MCF 10A (cell line): ENCODE data around the gene COL9A1. TPM values are rescaled to one million over a fixed set of nuclear protein-coding genes. Genes with fewer than 3 reads are reported as not detected.

Experiments
- BruUV-seq: library from RNA; stranded (reverse); fragments of 400-500 nt; replicated peaks from 2 replicates; lab custom pipeline; 2021; lab: Mats Ljungman, UMichigan
- CTCF ChIA-PET: fragments of 300-600 bp; sonication (Branson Sonifier 250); formaldehyde crosslinking; extraction: SDS; loops from one replicate; lab custom pipeline; 2021; ENCODE audit warnings: antibody characterized with exemption, inconsistent platforms; lab: Yijun Ruan, JAX
- POLR2A ChIA-PET: fragments of 300-600, 350-650 bp; sonication (Branson Sonifier 250); formaldehyde crosslinking; extraction: SDS; loops from one replicate; lab custom pipeline; 2020; ENCODE audit warnings: antibody characterized with exemption, inconsistent platforms; lab: Yijun Ruan, JAX
- DNase-seq: peaks from one replicate; pipeline ENCODE4 v3.0.0-alpha.2; 2018; ENCODE audit not compliant: unreplicated experiment
- H3K27ac Mint-ChIP-seq: one replicate; pipeline ENCODE4 v1.8.0; 2022; ENCODE audit warnings: mild to moderate bottlenecking, low read depth, mixed read lengths; ENCODE audit not compliant: unreplicated experiment
- H3K27me3 Mint-ChIP-seq: one replicate; pipeline ENCODE4 v1.8.0; 2022; ENCODE audit warnings: mixed read lengths; ENCODE audit not compliant: insufficient read depth, unreplicated experiment
- H3K36me3 Mint-ChIP-seq: one replicate; pipeline ENCODE4 v1.8.0; 2022; ENCODE audit warnings: mild to moderate bottlenecking, moderate library complexity, mixed read lengths; ENCODE audit not compliant: insufficient read depth, unreplicated experiment
- H3K4me1 Mint-ChIP-seq: one replicate; pipeline ENCODE4 v1.8.0; 2022; ENCODE audit warnings: mixed read lengths; ENCODE audit not compliant: insufficient read depth, unreplicated experiment
- H3K4me3 Mint-ChIP-seq: one replicate; pipeline ENCODE4 v1.8.0; 2022; ENCODE audit warnings: mild to moderate bottlenecking, moderate library complexity, mixed read lengths; ENCODE audit not compliant: unreplicated experiment
- H3K9me3 Mint-ChIP-seq: one replicate; pipeline ENCODE4 v1.8.0; 2022; ENCODE audit warnings: mixed read lengths; ENCODE audit not compliant: unreplicated experiment
- intact Hi-C: fragments of 100-400 bp; cut with micrococcal nuclease; formaldehyde crosslinking; loops from 2 replicates; pipeline ENCODE4 v1.14.1; 2022
- total RNA-seq: library from RNA; stranded (reverse); gene quantifications from 2 replicates; pipeline ENCODE4 v1.2.3, GENCODE V29; 2022
- TF ChIP-seq, protein P1 (sequence below): fragments of 200-600 bp; IDR thresholded peaks from one replicate; pipeline ENCODE4 v1.8.0; 2022; ENCODE audit warnings: antibody characterized with exemption, mild to moderate bottlenecking; ENCODE audit not compliant: unreplicated experiment

Gene COL9A1
- total RNA-seq, 1 experiment from 2014 or later = not detected

DNA sequence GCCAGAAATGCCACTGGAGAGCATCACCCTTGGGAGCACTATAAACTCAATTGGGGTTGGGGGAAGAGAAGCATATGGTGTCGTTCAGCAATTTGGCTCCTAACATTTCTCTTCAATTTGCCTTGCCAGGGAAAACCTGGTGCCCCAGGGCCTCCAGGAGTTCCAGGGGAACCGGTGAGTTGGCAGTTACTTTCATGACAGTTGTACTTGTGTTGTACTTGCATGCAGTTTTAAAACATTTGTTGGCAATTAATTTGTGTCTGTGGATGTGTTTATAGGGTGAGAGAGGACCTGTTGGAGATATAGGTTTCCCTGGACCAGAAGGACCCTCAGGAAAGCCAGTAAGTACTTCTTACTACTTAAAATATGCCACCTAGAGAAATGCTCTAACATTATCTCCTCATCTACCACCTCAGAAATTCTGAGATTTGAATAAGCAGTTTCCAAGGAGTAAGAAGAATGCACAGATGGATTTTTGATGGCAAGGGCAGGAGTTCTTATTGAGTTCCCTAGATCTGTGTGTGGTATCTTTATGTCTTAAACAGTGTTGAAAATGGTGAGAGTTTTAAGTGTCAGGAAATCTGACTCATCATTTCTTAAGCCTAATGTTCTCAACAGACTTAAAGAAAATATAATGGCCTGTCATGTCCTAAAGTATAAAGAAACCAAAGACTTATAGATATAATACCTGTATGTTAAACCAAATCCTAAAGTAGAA, 122.5 kb downstream of the COL9A1 start:
- TF ChIP-seq, protein P1, sequence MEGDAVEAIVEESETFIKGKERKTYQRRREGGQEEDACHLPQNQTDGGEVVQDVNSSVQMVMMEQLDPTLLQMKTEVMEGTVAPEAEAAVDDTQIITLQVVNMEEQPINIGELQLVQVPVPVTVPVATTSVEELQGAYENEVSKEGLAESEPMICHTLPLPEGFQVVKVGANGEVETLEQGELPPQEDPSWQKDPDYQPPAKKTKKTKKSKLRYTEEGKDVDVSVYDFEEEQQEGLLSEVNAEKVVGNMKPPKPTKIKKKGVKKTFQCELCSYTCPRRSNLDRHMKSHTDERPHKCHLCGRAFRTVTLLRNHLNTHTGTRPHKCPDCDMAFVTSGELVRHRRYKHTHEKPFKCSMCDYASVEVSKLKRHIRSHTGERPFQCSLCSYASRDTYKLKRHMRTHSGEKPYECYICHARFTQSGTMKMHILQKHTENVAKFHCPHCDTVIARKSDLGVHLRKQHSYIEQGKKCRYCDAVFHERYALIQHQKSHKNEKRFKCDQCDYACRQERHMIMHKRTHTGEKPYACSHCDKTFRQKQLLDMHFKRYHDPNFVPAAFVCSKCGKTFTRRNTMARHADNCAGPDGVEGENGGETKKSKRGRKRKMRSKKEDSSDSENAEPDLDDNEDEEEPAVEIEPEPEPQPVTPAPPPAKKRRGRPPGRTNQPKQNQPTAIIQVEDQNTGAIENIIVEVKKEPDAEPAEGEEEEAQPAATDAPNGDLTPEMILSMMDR = no peak
- Mint-ChIP-seq H3K9me3 (no peaks in the 10 kb centered on the region), H3K4me1 (no peaks in the 10 kb centered on the region), H3K27ac (no peak overlapping the region), H3K4me3 (no peak overlapping the region), H3K27me3 (peaks cover 18% of the 10 kb centered on the region), H3K36me3 (no peaks in the 10 kb centered on the region)
- DNase-seq = no peak
- CTCF ChIA-PET = no interaction called here
- POLR2A ChIA-PET = no interaction called here
- no TSS peak for BruUV-seq
- intact Hi-C loops = no loop called here

DNA sequence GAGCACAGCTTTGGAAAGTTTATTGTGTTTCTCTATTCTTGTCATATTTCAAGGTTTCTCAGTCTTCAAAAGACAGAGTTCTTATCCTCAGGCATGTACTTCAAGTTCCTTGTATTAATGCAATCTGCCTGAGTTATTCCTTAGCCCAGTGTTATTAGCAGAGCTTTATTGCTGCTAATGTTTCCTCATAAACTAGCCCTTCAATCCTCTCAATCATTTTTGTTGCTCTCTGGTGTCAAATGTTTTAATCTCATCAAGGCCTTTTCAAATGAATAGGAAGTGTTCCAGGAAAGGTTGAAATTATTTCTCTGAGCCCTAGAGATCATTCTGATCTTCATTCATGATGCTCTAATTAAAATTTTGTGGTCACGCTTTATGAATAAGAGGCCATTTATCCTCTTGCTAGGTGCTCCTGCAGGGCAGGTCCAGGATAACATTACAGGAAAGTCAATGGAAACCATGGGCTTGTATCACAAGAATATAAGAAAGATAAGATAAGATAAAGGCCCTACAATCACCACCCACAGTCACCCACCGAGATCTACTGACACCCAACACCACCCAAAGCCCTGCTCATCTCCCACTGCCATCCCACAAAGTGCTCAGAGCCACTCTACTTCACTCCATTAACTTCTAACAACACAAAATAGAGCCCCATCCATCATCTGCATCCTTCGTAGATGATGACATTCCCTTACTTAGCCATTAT, 125.9 kb downstream of the COL9A1 start:
- Mint-ChIP-seq H3K27ac (no peak overlapping the region), H3K27me3 (peaks cover 49% of the 10 kb centered on the region), H3K4me3 (no peak overlapping the region), H3K9me3 (no peaks in the 10 kb centered on the region), H3K36me3 (no peaks in the 10 kb centered on the region), H3K4me1 (no peaks in the 10 kb centered on the region)
- intact Hi-C loops = no loop called here
- POLR2A ChIA-PET = no interaction called here
- CTCF ChIA-PET = interaction anchor here (0.6 kb wide), 1 partner anchor 801 kb away, joined by 3 read pairs; no protein-coding TSS in a partner anchor
- BruUV-seq = no TSS peak
- TF ChIP-seq, protein P1 = no peak
- no peak for DNase-seq

DNA sequence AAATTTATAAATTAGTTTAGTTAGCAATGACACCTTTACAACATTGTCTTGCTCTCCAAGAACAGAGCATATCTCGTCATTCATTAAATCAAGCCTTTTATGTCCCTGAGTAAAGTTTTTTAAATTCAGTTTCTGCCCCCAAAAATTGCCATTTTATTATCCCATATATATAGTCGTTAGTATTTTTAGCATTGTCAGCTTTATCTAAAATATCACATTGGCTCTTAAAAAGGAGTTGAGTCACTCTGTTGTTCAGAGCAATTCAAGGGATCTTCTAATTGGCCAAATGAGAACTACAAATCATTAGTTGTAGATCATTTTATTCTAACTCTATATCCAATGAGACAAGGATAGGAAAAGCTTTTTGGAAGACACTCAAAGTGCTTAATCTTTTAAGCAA, 127.1 kb downstream of the COL9A1 start:
- Mint-ChIP-seq H3K27ac (no peak overlapping the region), H3K4me1 (no peaks in the 10 kb centered on the region), H3K27me3 (peaks cover 62% of the 10 kb centered on the region), H3K36me3 (no peaks in the 10 kb centered on the region), H3K4me3 (no peak overlapping the region), H3K9me3 (no peaks in the 10 kb centered on the region)
- TF ChIP-seq, protein P1 = no peak
- BruUV-seq = no TSS peak
- ChIA-PET POLR2A (no interaction called here), CTCF (no interaction called here)
- intact Hi-C loops = no loop called here
- DNase-seq = no peak

DNA sequence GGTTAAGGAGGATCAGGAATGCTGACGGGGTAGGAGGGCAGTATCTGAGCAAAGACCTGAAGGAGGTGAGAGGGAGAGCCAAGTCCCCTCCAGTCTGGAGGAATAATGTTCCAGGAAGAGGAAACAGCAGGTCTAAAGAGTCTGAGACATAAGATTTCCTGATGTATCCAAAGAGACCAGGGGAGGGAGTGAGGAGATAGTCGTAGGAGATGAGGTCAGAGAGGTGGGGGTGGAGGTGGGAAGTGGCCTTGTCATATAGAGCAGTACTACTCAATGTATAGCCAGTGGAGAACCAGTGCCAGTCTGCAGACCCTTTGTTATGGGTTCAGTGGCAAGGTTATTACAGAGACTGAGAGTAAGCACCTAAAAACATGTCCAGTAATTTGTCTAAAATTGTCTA, 130.6 kb downstream of the COL9A1 start:
- no peak overlapping the region for H3K27ac Mint-ChIP-seq
- TF ChIP-seq, protein P1 = no peak
- ChIA-PET POLR2A (no interaction called here), CTCF (interaction anchor here (0.7 kb wide), 1 partner anchor 95 kb away, joined by 3 read pairs; no protein-coding TSS in a partner anchor)
- H3K4me1 Mint-ChIP-seq = no peaks in the 10 kb centered on the region
- H3K27me3 Mint-ChIP-seq = peaks cover 91% of the 10 kb centered on the region
- intact Hi-C loops = no loop called here
- no TSS peak for BruUV-seq
- H3K36me3 Mint-ChIP-seq = no peaks in the 10 kb centered on the region
- no peaks in the 10 kb centered on the region for H3K9me3 Mint-ChIP-seq
- H3K4me3 Mint-ChIP-seq = no peak overlapping the region
- DNase-seq = no peak
